Osteoblast (primary cell): ENCODE data around the gene RNF222. TPM values are rescaled to one million over a fixed set of nuclear protein-coding genes. Genes with fewer than 3 reads are reported as not detected.
A peak's percentile ranks its signal among the peaks of the same experiment; 100 is the strongest.

Source experiments
- DNase-seq: peaks from one replicate; pipeline ENCODE4 v3.0.0; 2011; ENCODE audit warnings: low spot score, mixed read lengths; ENCODE audit not compliant: insufficient read length; ENCODE audit errors: missing footprints
- H2AFZ ChIP-seq: 2 replicates; pipeline ENCODE4 v1.6.0; 2011; ENCODE audit warnings: mild to moderate bottlenecking, low read length
- H3K27ac ChIP-seq: 2 replicates; pipeline ENCODE4 v1.5.1; 2011; ENCODE audit warnings: mild to moderate bottlenecking, low read depth, low read length, moderate library complexity
- H3K27me3 ChIP-seq: 2 replicates; pipeline ENCODE4 v1.6.0; 2012; ENCODE audit warnings: mild to moderate bottlenecking, control low read depth, inconsistent platforms, low read length, moderate library complexity; ENCODE audit not compliant: insufficient read depth
- H3K36me3 ChIP-seq: 2 replicates; pipeline ENCODE4 v1.5.1; 2011; ENCODE audit warnings: mild to moderate bottlenecking, low read length, control low read depth, moderate library complexity; ENCODE audit not compliant: insufficient read depth
- H3K4me1 ChIP-seq: 2 replicates; pipeline ENCODE4 v1.5.1; 2011; ENCODE audit warnings: mild to moderate bottlenecking, low read length, control low read depth, moderate library complexity; ENCODE audit not compliant: insufficient read depth
- H3K4me2 ChIP-seq: 2 replicates; pipeline ENCODE4 v1.6.0; 2011; ENCODE audit warnings: mild to moderate bottlenecking, low read length; ENCODE audit not compliant: insufficient read depth
- H3K4me3 ChIP-seq: fragments of 200-600 bp; sonication (generic); 3 replicates; pipeline ENCODE4 v1.5.1; 2012; ENCODE audit warnings: mild to moderate bottlenecking, low read length, inconsistent platforms; ENCODE audit not compliant: insufficient read depth
- H3K79me2 ChIP-seq: 2 replicates; pipeline ENCODE4 v1.6.0; 2012; ENCODE audit warnings: mild to moderate bottlenecking, low read length, control low read depth, inconsistent platforms; ENCODE audit not compliant: insufficient read depth
- H3K9me3 ChIP-seq: 2 replicates; pipeline ENCODE4 v1.5.1; 2011; ENCODE audit warnings: low read depth, low read length, control low read depth
- H4K20me1 ChIP-seq: 2 replicates; pipeline ENCODE4 v1.6.0; 2012; ENCODE audit warnings: mild to moderate bottlenecking, low read length, control low read depth; ENCODE audit not compliant: insufficient read depth
- total RNA-seq: library from RNA; depleted of rRNA; stranded (reverse); fragments of >200 nt; gene quantifications from 2 replicates; pipeline ENCODE4 v1.2.3, GENCODE V29; 2012
- TF ChIP-seq, protein P1 (sequence below): IDR thresholded peaks from 2 replicates; pipeline ENCODE4 v1.5.1; 2011; ENCODE audit warnings: mild to moderate bottlenecking, low read depth, low read length, moderate library complexity; ENCODE audit errors: extremely low read depth

Gene RNF222
- total RNA-seq, 1 donor = not detected

DNA sequence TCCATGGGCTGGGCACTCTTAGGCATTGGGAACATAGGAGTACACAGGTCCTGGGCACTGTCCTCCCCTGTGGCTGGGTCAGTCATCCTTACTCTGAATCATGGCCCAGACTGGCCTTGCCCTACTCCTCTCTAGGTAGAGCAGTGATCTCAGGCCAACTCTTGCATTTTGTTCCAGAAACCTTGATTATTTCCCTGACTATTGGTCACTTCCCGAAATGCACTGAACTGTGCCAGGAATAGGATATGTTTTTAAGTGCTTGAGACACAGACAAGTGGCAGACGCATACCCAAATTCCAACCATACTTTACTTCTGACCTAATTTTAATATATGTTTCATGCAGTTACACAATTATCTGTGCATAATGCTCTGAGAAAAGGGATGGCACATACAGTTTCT is 31.4 kb downstream of the RNF222 start:
- H3K79me2 ChIP-seq = no peaks in the 10 kb centered on the region
- H3K27ac ChIP-seq = peak overlapping the region; percentile 58
- peaks cover 17% of the 10 kb centered on the region for H3K36me3 ChIP-seq
- TF ChIP-seq, protein P1, sequence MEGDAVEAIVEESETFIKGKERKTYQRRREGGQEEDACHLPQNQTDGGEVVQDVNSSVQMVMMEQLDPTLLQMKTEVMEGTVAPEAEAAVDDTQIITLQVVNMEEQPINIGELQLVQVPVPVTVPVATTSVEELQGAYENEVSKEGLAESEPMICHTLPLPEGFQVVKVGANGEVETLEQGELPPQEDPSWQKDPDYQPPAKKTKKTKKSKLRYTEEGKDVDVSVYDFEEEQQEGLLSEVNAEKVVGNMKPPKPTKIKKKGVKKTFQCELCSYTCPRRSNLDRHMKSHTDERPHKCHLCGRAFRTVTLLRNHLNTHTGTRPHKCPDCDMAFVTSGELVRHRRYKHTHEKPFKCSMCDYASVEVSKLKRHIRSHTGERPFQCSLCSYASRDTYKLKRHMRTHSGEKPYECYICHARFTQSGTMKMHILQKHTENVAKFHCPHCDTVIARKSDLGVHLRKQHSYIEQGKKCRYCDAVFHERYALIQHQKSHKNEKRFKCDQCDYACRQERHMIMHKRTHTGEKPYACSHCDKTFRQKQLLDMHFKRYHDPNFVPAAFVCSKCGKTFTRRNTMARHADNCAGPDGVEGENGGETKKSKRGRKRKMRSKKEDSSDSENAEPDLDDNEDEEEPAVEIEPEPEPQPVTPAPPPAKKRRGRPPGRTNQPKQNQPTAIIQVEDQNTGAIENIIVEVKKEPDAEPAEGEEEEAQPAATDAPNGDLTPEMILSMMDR = no peak
- H3K4me1 ChIP-seq = peaks cover 33% of the 10 kb centered on the region
- H3K4me3 ChIP-seq = no peak overlapping the region
- H3K9me3 ChIP-seq = no peaks in the 10 kb centered on the region
- peak overlapping the region; percentile 13 for H3K4me2 ChIP-seq
- DNase-seq = no peak
- no peaks in the 10 kb centered on the region for H4K20me1 ChIP-seq
- no peaks in the 10 kb centered on the region for H3K27me3 ChIP-seq
- no peak overlapping the region for H2AFZ ChIP-seq

- no peaks in the 10 kb centered on the region for H4K20me1 ChIP-seq
- no peak for DNase-seq
- H3K27me3 ChIP-seq = no peaks in the 10 kb centered on the region
- no peak overlapping the region for H2AFZ ChIP-seq
- TF ChIP-seq, protein P1 = no peak
- H3K4me3 ChIP-seq = no peak overlapping the region
- peaks cover 12% of the 10 kb centered on the region for H3K36me3 ChIP-seq
- no peaks in the 10 kb centered on the region for H3K9me3 ChIP-seq
- no peaks in the 10 kb centered on the region for H3K79me2 ChIP-seq
- H3K4me2 ChIP-seq = no peak overlapping the region
- H3K4me1 ChIP-seq = peaks cover 42% of the 10 kb centered on the region
- H3K27ac ChIP-seq = peak overlapping the region; percentile 72
These were observed 32.5 kb downstream of the RNF222 start for GRCh38 chr17:8365143-8365542.

- no peak overlapping the region for H3K4me3 ChIP-seq
- H3K36me3 ChIP-seq = no peaks in the 10 kb centered on the region
- H2AFZ ChIP-seq = peak overlapping the region; percentile 64
- no peaks in the 10 kb centered on the region for H3K9me3 ChIP-seq
- H3K79me2 ChIP-seq = no peaks in the 10 kb centered on the region
- TF ChIP-seq, protein P1 = no peak
- no peaks in the 10 kb centered on the region for H3K27me3 ChIP-seq
- peak overlapping the region; percentile 80 for H3K27ac ChIP-seq
- H3K4me1 ChIP-seq = peaks cover 51% of the 10 kb centered on the region
- peak overlapping the region; percentile 53 for H3K4me2 ChIP-seq
- no peak for DNase-seq
- H4K20me1 ChIP-seq = no peaks in the 10 kb centered on the region
These were observed 34.8 kb downstream of the RNF222 start for GRCh38 chr17:8362651-8363332.

DNA sequence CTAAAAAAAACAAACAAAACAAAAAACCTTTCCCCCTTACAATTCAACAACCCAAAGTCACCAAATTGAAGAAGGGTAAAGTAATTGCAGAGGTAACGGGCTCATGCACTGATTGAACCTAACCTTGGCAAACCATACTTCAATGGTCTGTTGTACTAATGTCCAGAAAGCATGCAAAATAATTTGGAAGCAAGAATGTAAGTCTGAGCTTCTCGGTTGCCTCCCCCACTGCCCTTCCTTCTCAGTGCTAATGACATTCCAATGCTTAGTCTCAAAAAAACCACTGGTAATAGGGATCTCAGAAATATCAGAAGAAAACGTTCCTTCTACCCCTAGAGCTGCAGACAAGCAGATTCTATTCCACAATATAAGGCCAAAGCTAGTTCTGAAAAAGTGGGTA is 36.9 kb downstream of the RNF222 start:
- Histone ChIP-seq H4K20me1 (no peaks in the 10 kb centered on the region), H3K36me3 (no peaks in the 10 kb centered on the region), H2AFZ (no peak overlapping the region), H3K27ac (no peak overlapping the region), H3K27me3 (no peaks in the 10 kb centered on the region), H3K4me2 (no peak overlapping the region), H3K9me3 (no peaks in the 10 kb centered on the region), H3K4me3 (no peak overlapping the region), H3K4me1 (peaks cover 41% of the 10 kb centered on the region), H3K79me2 (no peaks in the 10 kb centered on the region)
- TF ChIP-seq, protein P1 = no peak
- no peak for DNase-seq
